Prostate gland (tissue), 2 donors: ENCODE data around the gene NSD2.

Experiments
- CTCF ChIP-seq, 4 experiments: fragments of 200-600 bp in 2 of 4; fragments of 450-650 bp in 2 of 4; sonication (generic) in 2 of 4; IDR thresholded peaks; 1 replicate in 3 of 4; 2 replicates in 1 of 4; pipeline ENCODE4 v1.5.1; 2016 to 2019; ENCODE audit warnings: antibody characterized with exemption in 4 of 4, mild to moderate bottlenecking in 2 of 4, moderate library complexity in 2 of 4
- POLR2A ChIP-seq: fragments of 450-650 bp; IDR thresholded peaks from one replicate; pipeline ENCODE4 v1.6.1; 2016; ENCODE audit warnings: antibody characterized with exemption, mild to moderate bottlenecking

GRCh38 chr4:1823545-1823932, 47.7 kb upstream of the NSD2 start:
- TF ChIP-seq CTCF (IDR thresholded peaks at IDR 0.05) (no peak), POLR2A (no peak)
